Panc1 (cell line): ENCODE data around the gene GALP. TPM values are rescaled to one million over a fixed set of nuclear protein-coding genes. Genes with fewer than 3 reads are reported as not detected.

Experiments used
- ATAC-seq: fragments of 200-7000 bp; cut with Tn5 transposase; 2 replicates; pipeline ENCODE4 v1.9.1; 2020; ENCODE audit warnings: mild to moderate bottlenecking, moderate library complexity
- BruUV-seq: library from RNA; stranded (reverse); fragments of 400-500 nt; replicated peaks from 2 replicates; lab custom pipeline; 2021; lab: Mats Ljungman, UMichigan
- CTCF ChIA-PET: fragments of 300-600 bp; sonication (Branson Sonifier 250); formaldehyde crosslinking; loops from one replicate; lab custom pipeline; 2022; ENCODE audit warnings: antibody characterized with exemption; lab: Charles Lee
- POLR2A ChIA-PET: fragments of 300-600 bp; sonication (Branson Sonifier 250); formaldehyde crosslinking; loops from one replicate; lab custom pipeline; 2022; ENCODE audit warnings: antibody characterized with exemption; lab: Charles Lee
- DNase-seq: peaks from one replicate; pipeline ENCODE4 v3.0.0-alpha.2; 2010; ENCODE audit warnings: low read depth, low spot score
- H3K27ac ChIP-seq: 2 replicates; pipeline ENCODE4 v1.5.1; 2011; ENCODE audit warnings: mild to moderate bottlenecking, low read length, inconsistent platforms
- H3K27me3 ChIP-seq: fragments of 200-500 bp; sonication (Bioruptor generic); 2 replicates; pipeline ENCODE4 v1.6.0; 2014; ENCODE audit warnings: low read length, inconsistent platforms; ENCODE audit not compliant: control insufficient read depth, insufficient read depth
- H3K36me3 ChIP-seq: fragments of 200-500 bp; sonication (Bioruptor generic); 2 replicates; pipeline ENCODE4 v1.5.1; 2014; ENCODE audit warnings: inconsistent platforms, mild to moderate bottlenecking, low read length, moderate library complexity; ENCODE audit not compliant: control insufficient read depth, insufficient read depth
- H3K4me1 ChIP-seq: 2 replicates; pipeline ENCODE4 v1.5.1; 2011; ENCODE audit warnings: inconsistent platforms, mild to moderate bottlenecking, low read length, moderate library complexity; ENCODE audit not compliant: control insufficient read depth, insufficient read depth
- H3K4me3 ChIP-seq, 2 experiments: 2 replicates each; pipeline ENCODE4 v1.5.1; 2011 to 2012; ENCODE audit warnings: low read depth in 2 of 2, low read length in 2 of 2, mild to moderate bottlenecking in 2 of 2, inconsistent platforms in 1 of 2, moderate library complexity in 1 of 2
- H3K9me3 ChIP-seq: fragments of 200-500 bp; sonication (Bioruptor generic); 2 replicates; pipeline ENCODE4 v1.5.1; 2014; ENCODE audit warnings: low read depth, mild to moderate bottlenecking, inconsistent platforms, low read length, moderate library complexity; ENCODE audit not compliant: control insufficient read depth, insufficient read depth
- CTCF ChIP-seq: fragments of 450-650 bp; IDR thresholded peaks from 2 replicates; pipeline ENCODE4 v1.5.1; 2017; ENCODE audit warnings: mild to moderate bottlenecking
- POLR2AphosphoS5 ChIP-seq: IDR thresholded peaks from 2 replicates; pipeline ENCODE4 v1.6.1; 2012; ENCODE audit warnings: mild to moderate bottlenecking, low read depth, low read length, moderate library complexity
- REST ChIP-seq, 2 experiments: IDR thresholded peaks; 2 replicates each; pipeline ENCODE4 v1.6.1; 2011 to 2012; ENCODE audit warnings: low read depth in 2 of 2, control low read depth in 1 of 2, low read length in 1 of 2, mild to moderate bottlenecking in 1 of 2, moderate library complexity in 1 of 2; ENCODE audit not compliant: insufficient read depth in 1 of 2
- SIN3A ChIP-seq: IDR thresholded peaks from 2 replicates; pipeline ENCODE4 v1.6.1; 2012; ENCODE audit warnings: low read depth, mild to moderate bottlenecking, low read length, moderate library complexity, borderline replicate concordance; ENCODE audit not compliant: insufficient read depth
- TCF7L2 ChIP-seq: IDR thresholded peaks from 2 replicates; pipeline ENCODE4 v1.6.1; 2011; ENCODE audit warnings: mild to moderate bottlenecking, low read depth, low read length, inconsistent platforms
- in situ Hi-C: cut with HindIII; loops from 2 replicates; pipeline ENCODE4 v1.10.0; 2016; ENCODE audit warnings: low sequenced_read_pairs, low pct_unique_long_range_greater_than_20kb
- intact Hi-C: fragments of 100-400 bp; cut with micrococcal nuclease; formaldehyde crosslinking; loops from one replicate; pipeline ENCODE4 v1.10.0; 2022; ENCODE audit not compliant: unreplicated experiment
- total RNA-seq: library from RNA; stranded (reverse); gene quantifications from one replicate; pipeline ENCODE4 v1.2.1, GENCODE V29; 2021; ENCODE audit not compliant: unreplicated experiment

The GALP gene
- total RNA-seq, 1 experiment from 2014 or later: not detected

GRCh38 chr19:56163097-56163496 is 12.7 kb upstream of the GALP start:
- intact Hi-C loops (no loop called here), in situ Hi-C loops (no loop called here)
- CTCF ChIA-PET: interaction anchor here (0.7 kb wide), 1 partner anchor 87 kb away, joined by 10 read pairs; no protein-coding TSS in a partner anchor

GRCh38 chr19:56167064-56167578 is 8.7 kb upstream of the GALP start:
- no peak for DNase-seq
- intact Hi-C loops: no loop called here
- TF ChIP-seq CTCF (no peak), TCF7L2 (no peak), SIN3A (no peak), POLR2AphosphoS5 (no peak), REST (IDR thresholded peaks at IDR 0.05; ENCODE audit: insufficient read depth in 1 of 2, low read depth in 2 of 2, low read length in 1 of 2) (peak; percentile 86 to 91)
- CTCF ChIA-PET: no interaction called here
- Histone ChIP-seq H3K4me1 (no peaks in the 10 kb centered on the region), H3K4me3 (no peak overlapping the region), H3K27me3 (no peaks in the 10 kb centered on the region), H3K9me3 (no peaks in the 10 kb centered on the region), H3K36me3 (no peaks in the 10 kb centered on the region), H3K27ac (no peak overlapping the region)
- no TSS peak for BruUV-seq
- in situ Hi-C loops: no loop called here
- ATAC-seq: no peak
- POLR2A ChIA-PET: no interaction called here

More at GRCh38 chr19:56163097-56163496, 12.7 kb upstream of the GALP start:
- BruUV-seq: no TSS peak
- POLR2A ChIA-PET: no interaction called here
- Histone ChIP-seq H3K36me3 (no peaks in the 10 kb centered on the region), H3K4me3 (no peak overlapping the region), H3K27me3 (no peaks in the 10 kb centered on the region), H3K4me1 (no peaks in the 10 kb centered on the region), H3K27ac (no peak overlapping the region), H3K9me3 (no peaks in the 10 kb centered on the region)
- ATAC-seq: peak; percentile 33; the same call in 1 of the 2 replicates
- no peak for DNase-seq
- no peak for TF ChIP-seq REST (IDR thresholded peaks at IDR 0.05; ENCODE audit: insufficient read depth in 1 of 2, low read depth in 2 of 2, low read length in 1 of 2)
- no peak for TF ChIP-seq SIN3A
- no peak for TF ChIP-seq CTCF
- TF ChIP-seq POLR2AphosphoS5: no peak
- no peak for TF ChIP-seq TCF7L2
